HG02571 (cell line): ENCODE data around the gene SRP54.
A peak's percentile ranks its signal among the peaks of the same experiment; 100 is the strongest.
"Not testable (repeated sequence)": the region's sequence is repeated elsewhere in the genome, so short reads cannot be mapped to it uniquely, and the experiment has no call there.

Experiments used
- ATAC-seq: cut with Tn5 transposase; IDR thresholded peaks from one replicate; pipeline ENCODE4 v1.9.1; 2021; ENCODE audit warnings: mild to moderate bottlenecking, moderate library complexity; ENCODE audit not compliant: unreplicated experiment

SRP54 gene

GRCh38 chr14:34982421-34983147, at the start of gene SRP54:
Gene SRP54, plus strand, starts transcription at chr14:34982992. Its CDS starts 13,718 bp downstream, at chr14:34996710.
- ATAC-seq = peak; percentile 80

- ATAC-seq = no peak
These were observed 49.5 kb upstream of the SRP54 start for GRCh38 chr14:34933301-34933700.

DNA sequence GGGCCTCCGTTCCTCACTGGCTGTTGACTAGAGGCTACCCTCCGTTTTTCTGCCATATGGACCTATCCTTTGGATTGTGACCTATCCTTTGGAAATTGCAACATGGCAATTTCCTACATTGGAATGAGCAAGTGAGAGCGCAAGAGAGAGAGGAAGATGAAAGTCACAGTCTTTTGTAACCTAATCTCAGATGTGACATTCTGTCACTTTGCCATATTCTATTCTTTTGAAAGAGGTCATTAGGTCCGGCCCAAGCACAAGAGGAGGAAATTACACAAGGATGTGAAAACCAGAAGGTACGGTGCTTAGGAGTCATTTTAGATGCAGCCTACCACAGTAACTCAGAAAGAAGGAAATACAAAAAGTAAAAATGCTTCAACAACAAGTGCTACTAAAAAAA, 47.3 kb upstream of the SRP54 start:
- ATAC-seq = no peak

- no peak for ATAC-seq
These were observed 45.4 kb upstream of the SRP54 start for GRCh38 chr14:34937442-34937841.

DNA sequence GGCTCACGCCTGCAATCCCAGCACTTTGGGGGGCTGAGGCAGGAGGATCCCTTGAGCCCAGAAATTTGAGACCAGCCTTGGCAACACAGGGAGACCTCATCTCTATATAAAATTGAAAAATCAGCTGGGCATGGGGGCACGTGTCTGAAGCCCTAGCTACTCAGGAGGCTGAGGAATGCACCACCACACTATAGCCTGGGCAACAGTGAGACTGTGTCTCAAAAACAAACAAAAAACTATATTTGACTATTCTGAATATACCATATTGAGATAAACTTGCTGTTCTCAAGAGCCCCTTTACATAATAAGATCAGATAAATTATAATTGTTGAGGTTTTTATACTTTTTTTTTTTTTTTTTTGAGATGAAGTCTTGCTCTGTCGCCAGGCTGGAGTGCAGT, 44.9 kb upstream of the SRP54 start:
- ATAC-seq = no peak

DNA sequence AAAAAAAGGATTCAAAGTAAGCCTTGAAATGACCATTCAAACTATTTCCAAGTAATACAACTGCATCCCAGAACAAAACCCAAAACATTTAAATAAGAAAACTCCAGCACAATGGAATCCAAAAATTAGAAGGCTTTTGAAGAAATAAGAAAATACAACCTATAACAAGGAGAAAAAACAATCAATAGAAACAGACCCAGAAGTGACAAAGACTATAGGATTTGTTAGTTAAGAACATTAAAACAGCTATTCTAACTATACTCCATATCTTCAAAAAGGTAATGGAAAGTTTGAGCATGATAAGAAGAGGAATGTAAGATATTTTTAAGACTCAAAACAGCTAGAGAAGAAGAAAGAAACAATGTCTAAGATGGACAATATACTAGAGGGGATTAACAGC, 39.3 kb upstream of the SRP54 start:
- ATAC-seq = no peak

DNA sequence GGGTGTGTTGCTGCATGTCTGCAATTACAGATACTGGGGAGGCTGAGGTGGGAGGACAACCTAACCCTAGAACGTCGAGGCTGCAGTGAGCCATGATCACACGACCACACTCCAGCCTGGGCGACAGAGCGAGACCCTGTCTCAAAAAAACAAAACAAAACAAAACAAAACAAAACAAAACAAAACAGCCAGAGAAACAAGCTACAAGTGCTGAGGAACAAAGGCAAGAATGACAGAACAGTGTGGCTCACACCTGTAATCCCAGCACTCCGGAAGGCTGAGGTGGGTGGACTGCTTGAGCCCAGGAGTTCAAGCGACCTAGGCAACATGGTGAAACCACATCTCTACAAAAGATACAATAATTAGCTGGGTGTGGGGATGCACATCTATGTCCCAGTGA, 38.0 kb upstream of the SRP54 start:
- no peak for ATAC-seq

DNA sequence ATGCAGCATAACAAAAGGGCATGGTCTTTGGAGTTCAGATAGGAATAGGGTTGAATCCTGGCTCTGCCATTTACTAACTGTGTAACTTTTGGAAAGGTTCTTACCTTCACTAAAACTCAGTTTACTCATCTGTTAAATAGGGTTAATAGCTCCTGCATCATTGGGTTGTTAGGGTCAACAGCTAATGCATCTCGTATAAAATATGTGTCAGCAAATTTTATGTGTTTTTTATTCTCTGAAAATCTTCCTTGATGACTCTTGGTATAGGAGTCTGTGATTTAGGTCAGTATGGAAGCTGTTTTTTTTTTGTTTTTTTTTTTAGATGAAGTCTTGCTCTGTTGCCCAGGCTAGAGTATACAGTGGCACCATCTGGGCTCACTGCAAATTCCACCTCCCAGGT, 36.1 kb upstream of the SRP54 start:
- no peak for ATAC-seq

GRCh38 chr14:34951286-34951685, 31.5 kb upstream of the SRP54 start:
- ATAC-seq = no peak

GRCh38 chr14:34956931-34957330, 25.9 kb upstream of the SRP54 start:
- no peak for ATAC-seq

DNA sequence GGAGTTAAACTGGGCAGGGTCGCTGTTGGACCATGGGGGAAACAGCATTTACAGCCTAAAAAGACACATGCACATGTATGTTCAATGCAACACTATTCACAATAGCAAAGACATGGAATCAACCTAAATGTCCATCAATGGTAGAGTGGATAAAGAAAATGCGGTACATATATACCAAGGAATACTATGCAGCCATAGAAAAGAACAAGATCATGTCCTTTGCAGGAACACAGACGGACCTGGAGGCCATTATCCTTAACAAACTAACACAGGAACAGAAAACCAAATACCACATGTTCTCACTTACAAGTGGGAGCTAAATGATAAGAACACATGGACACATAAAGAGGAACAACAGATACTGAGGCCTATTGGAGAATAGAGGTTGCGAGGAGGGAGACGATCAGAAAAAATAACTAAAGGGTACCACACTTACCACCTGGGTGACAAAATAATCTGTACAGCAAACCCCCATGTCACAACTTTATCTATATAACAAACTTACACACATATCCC, 25.0 kb upstream of the SRP54 start:
- ATAC-seq = no peak

GRCh38 chr14:34962106-34962505, 20.7 kb upstream of the SRP54 start:
- ATAC-seq = not testable (repeated sequence)

DNA sequence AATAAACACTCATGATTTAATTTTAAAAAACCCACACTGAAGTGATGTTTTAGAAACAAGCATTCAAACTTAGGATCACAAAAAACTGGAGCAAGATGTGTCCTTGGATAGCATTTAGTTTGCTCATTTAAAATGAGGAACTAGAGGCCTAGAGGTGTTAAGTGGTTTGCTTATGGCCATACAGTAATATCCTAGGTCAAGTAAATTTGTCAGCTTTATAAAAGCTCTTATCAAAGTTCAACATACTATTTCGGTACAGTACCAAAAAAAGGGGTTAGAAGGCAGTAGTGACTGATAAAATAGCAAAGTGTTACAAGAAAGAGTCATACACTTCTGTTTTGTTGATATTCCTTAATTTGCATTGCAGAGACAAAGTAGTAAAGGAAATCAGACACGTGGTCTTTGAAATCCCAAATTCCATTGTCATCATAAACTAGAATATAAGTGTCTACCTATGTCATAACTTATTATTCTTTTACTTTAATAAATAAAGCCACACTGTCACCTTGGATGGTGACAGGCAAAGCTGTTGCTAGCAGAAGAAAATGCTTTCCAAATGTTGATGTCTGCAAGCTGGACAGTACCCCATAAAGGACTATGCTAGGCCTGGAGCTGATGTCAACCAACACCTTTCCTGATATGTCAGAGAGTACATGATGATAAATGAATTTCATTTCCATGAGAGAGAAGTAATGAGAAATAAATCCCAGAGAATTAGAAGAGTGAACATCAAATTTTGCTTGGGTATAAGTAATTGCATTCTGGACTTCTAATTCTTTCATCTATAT, 17.6 kb upstream of the SRP54 start:
- ATAC-seq = no peak

DNA sequence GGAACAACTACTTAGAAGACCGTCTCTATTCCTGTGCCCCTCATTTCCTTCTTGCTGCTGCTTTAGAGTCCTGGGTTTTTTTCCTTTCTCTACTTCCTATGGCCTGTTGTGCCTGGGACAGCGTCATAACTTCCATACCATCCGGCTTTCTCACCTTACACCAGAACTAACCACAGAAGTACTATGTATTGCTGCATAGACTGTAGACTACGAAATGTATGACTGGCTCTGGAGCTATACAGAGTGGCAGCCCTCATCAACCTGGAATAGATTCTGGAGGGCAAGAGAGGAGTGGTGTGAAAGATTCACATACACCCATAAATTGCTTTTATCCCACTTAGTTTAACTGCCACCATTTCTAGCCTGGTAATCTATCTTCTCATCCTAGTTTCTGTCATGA, 16.9 kb upstream of the SRP54 start:
- ATAC-seq = no peak

DNA sequence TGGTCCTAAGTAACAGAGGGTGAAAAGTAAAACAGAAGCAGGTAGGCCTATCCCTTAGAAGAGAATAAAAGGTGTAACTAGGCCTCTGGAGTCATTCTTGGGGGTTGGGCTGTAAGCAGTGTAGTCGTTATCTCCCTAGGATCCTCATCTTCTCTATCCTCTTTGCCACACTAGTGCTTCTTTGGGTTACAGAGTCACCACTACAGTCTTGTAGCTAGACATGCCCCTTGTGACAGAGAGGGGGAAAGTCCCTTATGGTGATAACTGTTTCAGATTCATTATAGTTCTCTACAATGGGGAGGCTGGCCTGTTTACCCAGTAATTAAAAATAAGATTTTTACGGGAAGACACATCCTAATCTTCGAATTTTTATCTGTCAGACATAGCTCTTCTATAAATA, 16.4 kb upstream of the SRP54 start:
- ATAC-seq = peak; percentile 97

- no peak for ATAC-seq
These were observed 12.1 kb upstream of the SRP54 start for GRCh38 chr14:34970665-34971064.

DNA sequence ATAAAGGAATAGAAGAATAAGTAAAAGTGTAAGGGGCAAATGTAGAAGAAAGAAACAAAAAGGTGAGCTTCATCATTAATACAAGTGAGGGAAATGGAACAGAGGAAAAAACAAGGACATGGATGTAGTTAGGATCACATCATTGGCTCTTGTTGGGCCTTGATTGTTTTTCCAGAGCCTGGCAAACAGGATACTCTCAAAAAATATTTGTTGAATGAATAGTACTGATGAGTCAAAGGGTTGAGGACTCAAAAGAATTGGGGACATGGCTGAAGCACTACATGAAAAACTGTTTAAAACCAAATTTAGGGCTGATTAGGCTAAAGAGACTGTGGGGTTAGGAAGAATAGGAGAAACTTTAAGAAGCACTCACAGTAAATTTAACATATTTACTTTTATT, 11.4 kb upstream of the SRP54 start:
- no peak for ATAC-seq

GRCh38 chr14:34971801-34972200, 11.0 kb upstream of the SRP54 start:
- no peak for ATAC-seq

- ATAC-seq = no peak
These were observed 4.3 kb upstream of the SRP54 start for GRCh38 chr14:34978444-34978843.

DNA sequence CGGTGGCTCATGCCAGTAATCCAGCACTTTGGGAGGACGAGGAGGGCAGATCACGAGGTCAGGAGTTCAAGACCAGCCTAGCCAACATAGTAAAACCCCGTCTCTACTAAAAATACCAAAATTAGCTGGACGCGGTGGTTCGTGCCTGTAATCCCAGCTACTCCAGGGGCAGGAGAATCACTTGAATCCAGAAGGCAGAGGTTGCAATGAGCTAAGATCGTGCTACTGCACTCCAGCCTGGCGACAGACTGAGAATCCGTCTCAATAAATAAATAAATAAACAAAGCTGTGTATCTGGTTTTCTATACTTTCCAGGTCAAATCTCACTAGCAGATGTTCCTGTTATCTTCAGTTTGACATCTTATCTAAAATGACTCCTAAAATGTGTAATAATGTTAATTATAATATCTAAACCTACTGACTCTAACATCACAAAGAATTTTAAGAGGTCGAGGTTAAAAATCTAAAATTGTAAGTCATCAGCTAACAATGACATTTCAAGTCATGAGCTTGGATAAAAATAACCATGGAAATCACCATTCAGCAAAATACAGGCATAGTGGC, 2.4 kb upstream of the SRP54 start:
- ATAC-seq = no peak

DNA sequence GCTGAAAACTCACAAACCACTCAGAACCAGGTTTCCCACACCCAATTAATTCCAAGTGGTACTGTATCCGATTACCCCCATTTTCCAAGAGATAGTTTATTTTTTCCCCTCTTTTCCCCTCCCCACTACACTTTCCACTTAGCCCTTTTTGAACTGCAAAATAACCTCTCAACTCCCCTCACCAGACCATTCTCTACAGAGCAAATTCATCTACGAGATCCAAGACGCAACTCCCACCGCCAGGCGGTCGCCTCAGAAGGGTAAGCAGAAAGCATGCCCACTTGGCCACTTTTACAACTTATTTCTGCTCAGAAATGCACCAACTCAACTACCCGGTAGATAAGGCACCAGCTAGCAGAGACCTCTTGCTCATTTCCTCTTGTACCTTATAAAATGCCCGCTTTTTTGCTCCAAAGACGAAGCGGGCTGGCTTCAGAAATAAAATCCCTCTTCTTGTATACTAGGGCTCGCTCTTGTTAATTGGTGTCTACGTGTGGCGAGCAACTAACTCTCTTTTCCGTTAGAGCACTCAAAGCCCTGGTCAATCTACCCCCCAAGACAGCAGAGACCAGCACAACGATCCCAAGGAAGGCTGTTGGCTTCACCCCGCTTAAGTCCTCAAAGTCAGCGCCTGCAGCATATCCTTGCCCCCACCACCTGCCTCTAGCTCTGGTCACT, 910 bp upstream of the SRP54 start:
- peak; percentile 0 for ATAC-seq
